HepG2 (cell line): ENCODE data around the gene CMTM4.
"Not testable (repeated sequence)": the region's sequence is repeated elsewhere in the genome, so short reads cannot be mapped to it uniquely, and the experiment has no call there.

Experiments used
- POLR2A ChIP-seq, 2 experiments: IDR thresholded peaks; 2 replicates each; pipeline ENCODE4 v1.6.1; 2011; ENCODE audit warnings: low read depth in 2 of 2, low read length in 2 of 2, mild to moderate bottlenecking in 1 of 2, moderate library complexity in 1 of 2; ENCODE audit not compliant: insufficient read depth in 1 of 2
- REST ChIP-seq, 2 experiments: IDR thresholded peaks; 2 replicates each; pipeline ENCODE4 v1.6.1; 2011 to 2012; ENCODE audit warnings: low read length in 2 of 2, borderline replicate concordance in 1 of 2, low read depth in 1 of 2, mild to moderate bottlenecking in 1 of 2, moderate library complexity in 1 of 2

GRCh38 chr16:66567270-66567669 lies 129.3 kb downstream of the CMTM4 start:
- TF ChIP-seq REST (IDR thresholded peaks at IDR 0.05; ENCODE audit: borderline replicate concordance in 1 of 2, low read depth in 1 of 2, low read length in 2 of 2); POLR2A (IDR thresholded peaks at IDR 0.05; ENCODE audit: insufficient read depth in 1 of 2, low read depth in 2 of 2, low read length in 2 of 2): not testable (repeated sequence)
